Head of caudate nucleus (tissue), 42 donors: ENCODE data around the gene PINK1.

Source experiments
- DNase-seq, 42 donors: peaks; one replicate each; pipeline versions ENCODE4 v3.0.0 to v3.0.0-alpha.2; 2020 to 2021; ENCODE audit warnings: mixed read lengths in 7 of 42
- intact Hi-C: fragments of 100-400 bp; cut with DNase I; formaldehyde crosslinking; loops from one replicate; pipeline ENCODE4 v1.15.0; 2022

Gene PINK1

GRCh38 chr1:20633190-20634064, at the start of gene PINK1:
TSS of gene PINK1 (plus strand) at chr1:20633458. CDS start at chr1:20633549, 91 bp downstream.
- intact Hi-C loops = loop anchor here (5.0 kb wide), 1 partner anchor 111 kb away; no protein-coding TSS in a partner anchor
- DNase-seq = peak; percentile 53 to 92 (median 82)

- intact Hi-C loops = no loop called here
- DNase-seq = no peak
These were observed 48.4 kb upstream of the PINK1 start for GRCh38 chr1:20584890-20585289.

GRCh38 chr1:20586953-20587660, 46.2 kb upstream of the PINK1 start:
- no peak for DNase-seq

GRCh38 chr1:20587661-20588053, 45.6 kb upstream of the PINK1 start:
- intact Hi-C loops = no loop called here
- DNase-seq = no peak

More at GRCh38 chr1:20586953-20587660, 46.2 kb upstream of the PINK1 start:
- intact Hi-C loops = no loop called here

GRCh38 chr1:20588634-20589225, 44.5 kb upstream of the PINK1 start, which contains the start of gene CDA:
TSS of gene CDA (plus strand) at chr1:20589097. CDS start at chr1:20589130, 33 bp downstream.
- no peak for DNase-seq

GRCh38 chr1:20589331-20590278, 43.7 kb upstream of the PINK1 start:
- intact Hi-C loops = no loop called here
- DNase-seq = no peak

More at GRCh38 chr1:20588634-20589225, 44.5 kb upstream of the PINK1 start, which contains the start of gene CDA:
- intact Hi-C loops = no loop called here

- intact Hi-C loops = no loop called here
- DNase-seq = no peak
These were observed 42.9 kb upstream of the PINK1 start for GRCh38 chr1:20590306-20590777.

- intact Hi-C loops = no loop called here
- no peak for DNase-seq
These were observed 39.5 kb upstream of the PINK1 start for GRCh38 chr1:20593756-20594155.

GRCh38 chr1:20594746-20595145, 38.5 kb upstream of the PINK1 start:
- intact Hi-C loops = no loop called here
- no peak for DNase-seq

GRCh38 chr1:20596106-20596505, 37.2 kb upstream of the PINK1 start:
- intact Hi-C loops = no loop called here
- DNase-seq = no peak

- intact Hi-C loops = no loop called here
- DNase-seq = no peak
These were observed 35.6 kb upstream of the PINK1 start for GRCh38 chr1:20597650-20598049.

GRCh38 chr1:20600156-20600555, 33.1 kb upstream of the PINK1 start:
- DNase-seq = no peak
- intact Hi-C loops = no loop called here

GRCh38 chr1:20601129-20601825, 32.0 kb upstream of the PINK1 start:
- intact Hi-C loops = no loop called here

GRCh38 chr1:20602851-20603450, 30.3 kb upstream of the PINK1 start:
- no peak for DNase-seq
- intact Hi-C loops = no loop called here

More at GRCh38 chr1:20601129-20601825, 32.0 kb upstream of the PINK1 start:
- DNase-seq = no peak

GRCh38 chr1:20603504-20604464, 29.5 kb upstream of the PINK1 start:
- intact Hi-C loops = no loop called here
- no peak for DNase-seq

GRCh38 chr1:20604678-20605077, 28.6 kb upstream of the PINK1 start:
- DNase-seq = no peak
- intact Hi-C loops = no loop called here
